ENCODE results near the gene KCNN3.

GRCh38 chr1:154840269-154841176, 29.6 kb downstream of the KCNN3 start:
- TF ChIP-seq CTCF (IDR thresholded peaks at IDR 0.05) = no peak
- no peak for TF ChIP-seq EZH2 (IDR thresholded peaks at IDR 0.05; ENCODE audit: borderline replicate concordance, insufficient read depth, low read depth, low read length, poor library complexity, severe bottlenecking)

Data from B cell (primary cell).